A673 (cell line): ENCODE results near the gene GOLGB1. TPM values are rescaled to one million over a fixed set of nuclear protein-coding genes. Genes with fewer than 3 reads are reported as not detected.

Experiments used
- BruUV-seq: library from RNA; stranded (reverse); fragments of 400-500 nt; replicated peaks from 2 replicates; lab custom pipeline; 2021; lab: Mats Ljungman, UMichigan
- CTCF ChIA-PET: fragments of 300-600 bp; sonication (Branson Sonifier 250); formaldehyde crosslinking; loops from one replicate; lab custom pipeline; 2022; ENCODE audit warnings: antibody characterized with exemption; lab: Charles Lee
- POLR2A ChIA-PET: fragments of 300-600 bp; sonication (Branson Sonifier 250); formaldehyde crosslinking; loops from one replicate; lab custom pipeline; 2022; ENCODE audit warnings: antibody characterized with exemption; ENCODE audit not compliant: low non-redundant PET; lab: Charles Lee
- DNase-seq: peaks from one replicate; pipeline ENCODE4 v3.0.0-alpha.2; 2015; ENCODE audit warnings: low spot score
- H3K27ac ChIP-seq: fragments of 200-600 bp; sonication (generic); 2 replicates; pipeline ENCODE4 v1.5.1; 2016; ENCODE audit warnings: mixed run types, low read depth, mild to moderate bottlenecking, mixed read lengths, antibody characterized with exemption, low read length; ENCODE audit not compliant: poor library complexity, severe bottlenecking
- H3K27me3 ChIP-seq: fragments of 200-600 bp; sonication (generic); replicated peaks from 2 replicates; pipeline ENCODE4 v1.6.1; 2017; ENCODE audit warnings: mixed run types, low read depth, mild to moderate bottlenecking, mixed read lengths, antibody characterized with exemption, low read length; ENCODE audit not compliant: insufficient read depth, poor library complexity
- H3K36me3 ChIP-seq: fragments of 200-600 bp; sonication (generic); 2 replicates; pipeline ENCODE4 v1.6.1; 2016; ENCODE audit warnings: mixed run types, mild to moderate bottlenecking, mixed read lengths, antibody characterized with exemption, low read length; ENCODE audit not compliant: insufficient read depth, poor library complexity, severe bottlenecking
- H3K4me1 ChIP-seq: fragments of 200-600 bp; sonication (generic); 2 replicates; pipeline ENCODE4 v1.6.1; 2017; ENCODE audit warnings: mixed run types, mild to moderate bottlenecking, mixed read lengths, antibody characterized with exemption, low read length; ENCODE audit not compliant: insufficient read depth, poor library complexity, severe bottlenecking
- H3K4me3 ChIP-seq: fragments of 200-600 bp; sonication (generic); 2 replicates; pipeline ENCODE4 v1.5.1; 2016; ENCODE audit warnings: low read depth, mixed run types, mild to moderate bottlenecking, mixed read lengths, low read length; ENCODE audit not compliant: poor library complexity, severe bottlenecking
- H3K9me3 ChIP-seq: fragments of 200-600 bp; sonication (generic); 2 replicates; pipeline ENCODE4 v1.6.1; 2016; ENCODE audit warnings: mixed run types, low read depth, mild to moderate bottlenecking, mixed read lengths, antibody characterized with exemption, low read length; ENCODE audit not compliant: poor library complexity, severe bottlenecking
- EZH2 ChIP-seq: fragments of 200-600 bp; sonication (generic); IDR thresholded peaks from 2 replicates; pipeline ENCODE4 v1.6.1; 2017; ENCODE audit warnings: borderline replicate concordance, low read depth, mild to moderate bottlenecking, mixed read lengths, antibody characterized with exemption, low read length; ENCODE audit not compliant: poor library complexity, severe bottlenecking
- intact Hi-C: fragments of 100-400 bp; cut with micrococcal nuclease; formaldehyde crosslinking; loops from one replicate; pipeline ENCODE4 v1.10.0; 2022; ENCODE audit not compliant: unreplicated experiment
- total RNA-seq: library from RNA; stranded (reverse); gene quantifications from 2 replicates; pipeline ENCODE4 v1.2.3, GENCODE V29; 2021
- TF ChIP-seq, protein P1 (sequence below): fragments of 300-800, 200-600 bp; sonication (generic); conservative IDR thresholded peaks from 2 replicates; pipeline ENCODE4 v1.5.1; 2017; ENCODE audit warnings: low read depth, mild to moderate bottlenecking, antibody characterized with exemption, low read length, moderate library complexity, mixed read lengths

Gene GOLGB1
- total RNA-seq, 1 experiment from 2014 or later: 19.9 TPM

DNA sequence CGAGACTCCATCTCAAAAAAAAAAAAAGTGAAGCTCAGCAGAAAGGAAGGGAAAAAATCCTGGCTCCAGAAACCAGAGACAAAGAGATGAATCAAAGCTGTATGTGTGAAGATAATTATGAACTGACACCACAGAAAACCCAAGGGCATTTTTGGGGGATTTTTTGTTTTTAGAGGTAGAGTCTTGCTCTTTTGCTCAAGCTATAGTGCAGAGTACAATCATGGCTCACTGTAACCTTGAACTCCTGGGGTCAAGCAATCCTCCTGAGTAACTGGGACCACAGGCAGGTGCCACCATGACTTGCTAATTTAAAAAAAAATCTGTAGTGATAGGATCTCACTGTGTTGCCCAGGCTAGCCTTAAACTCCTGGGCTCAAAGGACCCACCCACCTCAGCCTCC is 111.6 kb downstream of the GOLGB1 start:
- intact Hi-C loops: no loop called here
- no peak overlapping the region for H3K4me3 ChIP-seq
- no peak for TF ChIP-seq EZH2
- no peak for DNase-seq
- ChIA-PET POLR2A (no interaction called here), CTCF (no interaction called here)
- H3K27ac ChIP-seq: no peak overlapping the region
- peaks cover 23% of the 10 kb centered on the region for H3K36me3 ChIP-seq
- H3K4me1 ChIP-seq: no peaks in the 10 kb centered on the region
- no TSS peak for BruUV-seq
- H3K9me3 ChIP-seq: no peaks in the 10 kb centered on the region
- H3K27me3 ChIP-seq: no peaks in the 10 kb centered on the region

DNA sequence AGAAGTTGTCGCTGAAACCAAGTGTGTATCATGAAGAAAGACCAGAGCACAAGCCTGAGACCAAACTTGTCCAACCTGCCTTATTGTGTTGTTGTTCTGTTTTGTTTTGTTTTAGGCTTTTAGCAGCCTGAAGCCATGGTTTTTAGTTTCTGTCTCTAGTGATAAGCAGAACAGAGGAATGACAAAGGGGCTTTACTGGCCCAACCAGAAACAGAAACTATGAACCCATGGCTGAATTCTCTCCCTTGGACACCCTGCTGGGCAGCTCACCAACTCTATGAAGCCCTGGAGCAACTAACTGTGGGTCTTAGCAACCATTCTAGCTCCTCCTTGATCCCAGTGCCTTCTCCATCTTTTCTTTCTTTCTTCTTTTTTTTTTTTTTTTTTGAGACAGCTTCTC is 119.2 kb downstream of the GOLGB1 start:
- BruUV-seq: no TSS peak
- Histone ChIP-seq H3K36me3 (no peaks in the 10 kb centered on the region), H3K27me3 (no peaks in the 10 kb centered on the region), H3K4me3 (no peak overlapping the region), H3K4me1 (no peaks in the 10 kb centered on the region), H3K27ac (no peak overlapping the region), H3K9me3 (no peaks in the 10 kb centered on the region)
- DNase-seq: no peak
- TF ChIP-seq, protein P1, sequence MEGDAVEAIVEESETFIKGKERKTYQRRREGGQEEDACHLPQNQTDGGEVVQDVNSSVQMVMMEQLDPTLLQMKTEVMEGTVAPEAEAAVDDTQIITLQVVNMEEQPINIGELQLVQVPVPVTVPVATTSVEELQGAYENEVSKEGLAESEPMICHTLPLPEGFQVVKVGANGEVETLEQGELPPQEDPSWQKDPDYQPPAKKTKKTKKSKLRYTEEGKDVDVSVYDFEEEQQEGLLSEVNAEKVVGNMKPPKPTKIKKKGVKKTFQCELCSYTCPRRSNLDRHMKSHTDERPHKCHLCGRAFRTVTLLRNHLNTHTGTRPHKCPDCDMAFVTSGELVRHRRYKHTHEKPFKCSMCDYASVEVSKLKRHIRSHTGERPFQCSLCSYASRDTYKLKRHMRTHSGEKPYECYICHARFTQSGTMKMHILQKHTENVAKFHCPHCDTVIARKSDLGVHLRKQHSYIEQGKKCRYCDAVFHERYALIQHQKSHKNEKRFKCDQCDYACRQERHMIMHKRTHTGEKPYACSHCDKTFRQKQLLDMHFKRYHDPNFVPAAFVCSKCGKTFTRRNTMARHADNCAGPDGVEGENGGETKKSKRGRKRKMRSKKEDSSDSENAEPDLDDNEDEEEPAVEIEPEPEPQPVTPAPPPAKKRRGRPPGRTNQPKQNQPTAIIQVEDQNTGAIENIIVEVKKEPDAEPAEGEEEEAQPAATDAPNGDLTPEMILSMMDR: no peak
- TF ChIP-seq EZH2: no peak
- POLR2A ChIA-PET: no interaction called here
- intact Hi-C loops: loop anchor here (5.0 kb wide), 1 partner anchor 1443 kb away; no protein-coding TSS in a partner anchor
- CTCF ChIA-PET: interaction anchor here (1.0 kb wide), 1 partner anchor 25 kb away, joined by 3 read pairs; no protein-coding TSS in a partner anchor

DNA sequence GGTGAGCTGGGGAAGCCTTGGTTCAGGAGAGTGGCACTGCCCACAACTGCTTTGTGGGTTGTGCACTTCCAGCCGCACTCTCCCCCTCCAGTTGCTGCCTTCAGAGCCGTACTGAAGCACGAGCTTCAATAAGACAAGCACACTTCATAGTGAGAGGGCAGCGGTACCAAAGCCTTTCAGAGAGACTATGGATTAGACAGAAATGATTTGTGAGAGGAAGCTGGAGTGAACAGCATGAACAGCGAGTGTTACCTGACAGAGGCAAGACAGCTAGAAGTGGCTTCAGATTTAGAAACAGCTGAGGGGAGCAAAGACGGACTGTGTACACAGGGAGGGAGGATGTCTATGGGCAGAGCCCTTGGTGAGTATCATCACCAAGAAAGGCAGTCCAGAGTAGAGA is 119.9 kb downstream of the GOLGB1 start:
- no peak for TF ChIP-seq EZH2
- TF ChIP-seq, protein P1: no peak
- Histone ChIP-seq H3K27me3 (no peaks in the 10 kb centered on the region), H3K27ac (no peak overlapping the region), H3K9me3 (no peaks in the 10 kb centered on the region), H3K36me3 (no peaks in the 10 kb centered on the region), H3K4me1 (no peaks in the 10 kb centered on the region), H3K4me3 (no peak overlapping the region)
- intact Hi-C loops: no loop called here
- ChIA-PET CTCF (no interaction called here), POLR2A (no interaction called here)
- no TSS peak for BruUV-seq
- no peak for DNase-seq

DNA sequence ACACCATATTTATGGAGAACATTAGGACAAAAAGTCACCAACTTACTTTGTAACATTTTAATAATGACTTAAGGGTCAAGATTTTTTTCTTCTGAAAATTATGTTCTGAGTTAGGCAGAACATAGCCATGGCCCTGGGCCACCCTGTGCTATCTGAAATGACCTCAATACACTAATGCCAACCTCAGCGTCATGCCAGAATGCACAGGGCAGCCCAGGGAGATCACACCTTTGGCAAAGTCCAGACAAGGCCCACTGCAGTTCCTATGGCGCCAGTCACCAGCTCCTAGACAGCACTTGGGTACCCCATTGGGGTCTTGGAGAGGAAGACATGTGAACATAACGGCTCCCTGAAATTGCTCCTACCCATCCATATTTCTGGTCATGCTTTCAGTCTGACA is 121.9 kb downstream of the GOLGB1 start:
- no peak for DNase-seq
- Histone ChIP-seq H3K27me3 (no peaks in the 10 kb centered on the region), H3K4me1 (no peaks in the 10 kb centered on the region), H3K9me3 (no peaks in the 10 kb centered on the region), H3K36me3 (no peaks in the 10 kb centered on the region), H3K4me3 (no peak overlapping the region), H3K27ac (no peak overlapping the region)
- TF ChIP-seq, protein P1: no peak
- TF ChIP-seq EZH2: no peak
- ChIA-PET POLR2A (no interaction called here), CTCF (no interaction called here)
- no TSS peak for BruUV-seq
- intact Hi-C loops: no loop called here
